Measurements from ENCODE around the gene KLHL10. TPM values are rescaled to one million over a fixed set of nuclear protein-coding genes. Genes with fewer than 3 reads are reported as not detected.
A peak's percentile ranks its signal among the peaks of the same experiment; 100 is the strongest.

Gene KLHL10
- not detected in 2 replicates for total RNA-seq

GRCh38 chr17:41837761-41838538 lies at the start of gene KLHL10:
TSS of gene KLHL10 (plus strand) at chr17:41837825. CDS start at chr17:41837933, 108 bp downstream.
- H3K4me3 Mint-ChIP-seq, result peak within 1 kb of the TSS; percentile 85
- H3K4me1 Mint-ChIP-seq, result peaks cover 15% of the 10 kb centered on the region
- peaks cover 8% of the 10 kb centered on the region for H3K27me3 Mint-ChIP-seq
- no peaks in the 10 kb centered on the region for H3K9me3 Mint-ChIP-seq
- H3K36me3 Mint-ChIP-seq (ENCODE audit: low read depth), result peaks cover under 1% of the 10 kb centered on the region
- H3K27ac Mint-ChIP-seq, result no peak within 1 kb of the TSS
- DNase-seq, result no peak
- intact Hi-C loops (cut with micrococcal nuclease), result no loop called here

- H3K27ac Mint-ChIP-seq, result no peak overlapping the region
- intact Hi-C loops (cut with micrococcal nuclease), result no loop called here
- no peaks in the 10 kb centered on the region for H3K4me1 Mint-ChIP-seq
- peaks cover 5% of the 10 kb centered on the region for H3K27me3 Mint-ChIP-seq
- H3K36me3 Mint-ChIP-seq (ENCODE audit: low read depth), result no peaks in the 10 kb centered on the region
- no peak for DNase-seq
- no peaks in the 10 kb centered on the region for H3K9me3 Mint-ChIP-seq
- no peak overlapping the region for H3K4me3 Mint-ChIP-seq
Measured at GRCh38 chr17:41792845-41793783, 44.5 kb upstream of the KLHL10 start.

- Mint-ChIP-seq H3K9me3 (no peaks in the 10 kb centered on the region), H3K4me1 (no peaks in the 10 kb centered on the region), H3K4me3 (no peak overlapping the region), H3K36me3 (ENCODE audit: low read depth) (no peaks in the 10 kb centered on the region), H3K27ac (no peak overlapping the region), H3K27me3 (peaks cover 1% of the 10 kb centered on the region)
- DNase-seq, result no peak
- intact Hi-C loops (cut with micrococcal nuclease), result no loop called here
Measured at GRCh38 chr17:41793784-41794539, 43.7 kb upstream of the KLHL10 start.

- no peaks in the 10 kb centered on the region for H3K36me3 Mint-ChIP-seq (ENCODE audit: low read depth)
- H3K27me3 Mint-ChIP-seq, result no peaks in the 10 kb centered on the region
- H3K4me1 Mint-ChIP-seq, result no peaks in the 10 kb centered on the region
- DNase-seq, result no peak
- H3K9me3 Mint-ChIP-seq, result no peaks in the 10 kb centered on the region
- H3K4me3 Mint-ChIP-seq, result no peak overlapping the region
- intact Hi-C loops (cut with micrococcal nuclease), result no loop called here
- no peak overlapping the region for H3K27ac Mint-ChIP-seq
Measured at GRCh38 chr17:41794540-41794975, 43.1 kb upstream of the KLHL10 start.

GRCh38 chr17:41796121-41796895 lies 41.3 kb upstream of the KLHL10 start:
- no peak for DNase-seq
- H3K27me3 Mint-ChIP-seq, result no peaks in the 10 kb centered on the region
- H3K27ac Mint-ChIP-seq, result no peak overlapping the region
- H3K36me3 Mint-ChIP-seq (ENCODE audit: low read depth), result no peaks in the 10 kb centered on the region
- intact Hi-C loops (cut with micrococcal nuclease), result no loop called here
- no peak overlapping the region for H3K4me3 Mint-ChIP-seq
- no peaks in the 10 kb centered on the region for H3K4me1 Mint-ChIP-seq
- H3K9me3 Mint-ChIP-seq, result no peaks in the 10 kb centered on the region

- Mint-ChIP-seq H3K4me1 (peaks cover 4% of the 10 kb centered on the region), H3K27ac (no peak overlapping the region), H3K4me3 (no peak overlapping the region), H3K27me3 (no peaks in the 10 kb centered on the region), H3K9me3 (no peaks in the 10 kb centered on the region), H3K36me3 (ENCODE audit: low read depth) (no peaks in the 10 kb centered on the region)
- intact Hi-C loops (cut with micrococcal nuclease), result no loop called here
- DNase-seq, result no peak
Measured at GRCh38 chr17:41797377-41797776, 40.2 kb upstream of the KLHL10 start.

- no peak for DNase-seq
- Mint-ChIP-seq H3K27me3 (no peaks in the 10 kb centered on the region), H3K4me3 (no peak overlapping the region), H3K9me3 (no peaks in the 10 kb centered on the region), H3K4me1 (peaks cover 4% of the 10 kb centered on the region), H3K36me3 (ENCODE audit: low read depth) (no peaks in the 10 kb centered on the region), H3K27ac (no peak overlapping the region)
- intact Hi-C loops (cut with micrococcal nuclease), result no loop called here
Measured at GRCh38 chr17:41799366-41799765, 38.3 kb upstream of the KLHL10 start.

GRCh38 chr17:41800601-41801373 lies 36.8 kb upstream of the KLHL10 start:
- intact Hi-C loops (cut with micrococcal nuclease), result loop anchor here (1.0 kb wide), 1 partner anchor 62 kb away; no protein-coding TSS in a partner anchor

GRCh38 chr17:41801374-41802271 lies 36.0 kb upstream of the KLHL10 start:
- H3K27ac Mint-ChIP-seq, result no peak overlapping the region
- peaks cover 4% of the 10 kb centered on the region for H3K4me1 Mint-ChIP-seq
- intact Hi-C loops (cut with micrococcal nuclease), result loop anchor here (1.0 kb wide), 1 partner anchor 63 kb away; no protein-coding TSS in a partner anchor
- H3K9me3 Mint-ChIP-seq, result no peaks in the 10 kb centered on the region
- no peak overlapping the region for H3K4me3 Mint-ChIP-seq
- DNase-seq, result peak; percentile 92
- no peaks in the 10 kb centered on the region for H3K27me3 Mint-ChIP-seq
- no peaks in the 10 kb centered on the region for H3K36me3 Mint-ChIP-seq (ENCODE audit: low read depth)

More at GRCh38 chr17:41800601-41801373, 36.8 kb upstream of the KLHL10 start:
- Mint-ChIP-seq H3K4me1 (peaks cover 4% of the 10 kb centered on the region), H3K36me3 (ENCODE audit: low read depth) (no peaks in the 10 kb centered on the region), H3K27ac (no peak overlapping the region), H3K9me3 (no peaks in the 10 kb centered on the region), H3K27me3 (no peaks in the 10 kb centered on the region), H3K4me3 (no peak overlapping the region)
- no peak for DNase-seq

GRCh38 chr17:41803049-41804020 lies 34.3 kb upstream of the KLHL10 start:
- no peaks in the 10 kb centered on the region for H3K9me3 Mint-ChIP-seq
- no peak for DNase-seq
- H3K27me3 Mint-ChIP-seq, result no peaks in the 10 kb centered on the region
- no peak overlapping the region for H3K27ac Mint-ChIP-seq
- H3K4me3 Mint-ChIP-seq, result no peak overlapping the region
- intact Hi-C loops (cut with micrococcal nuclease), result no loop called here
- no peaks in the 10 kb centered on the region for H3K36me3 Mint-ChIP-seq (ENCODE audit: low read depth)
- peaks cover 4% of the 10 kb centered on the region for H3K4me1 Mint-ChIP-seq

Measured in activated CD4-positive, alpha-beta T cell treated with anti-CD3 and anti-CD28 coated beads, Interleukin-2, amount 10 ng/mL, durations not matched to agents 24 days and 14 days (primary cell).